Right lobe of liver (tissue), 6 donors: ENCODE data around the gene N4BP2L2. TPM values are rescaled to one million over a fixed set of nuclear protein-coding genes. Genes with fewer than 3 reads are reported as not detected.

Experiments used
- ATAC-seq, 4 donors: fragments of 200-7000 bp; cut with Tn5 transposase; one replicate each; pipeline ENCODE4 v1.9.1; 2020; ENCODE audit warnings: mild to moderate bottlenecking in 4 of 4, moderate library complexity in 4 of 4
- DNase-seq, 3 donors: peaks; one replicate each; pipeline ENCODE4 v3.0.0-alpha.2; 2020
- H3K27ac ChIP-seq, 3 donors: fragments of 200-600 bp; one replicate each; pipeline ENCODE4 v1.8.0; 2022
- H3K27me3 ChIP-seq, 2 donors: fragments of 200-600 bp; one replicate each; pipeline ENCODE4 v1.8.0; 2022
- H3K36me3 ChIP-seq, 4 donors: fragments of 200-600 bp; sonication (generic) in 1 of 4; one replicate each; pipeline versions ENCODE4 v1.5.1 to v1.8.0; 2017 to 2022; ENCODE audit warnings: control low read depth in 1 of 4
- H3K4me1 ChIP-seq, 4 donors: fragments of 200-600 bp; sonication (generic) in 1 of 4; one replicate each; pipeline versions ENCODE4 v1.5.1 to v1.8.0; 2017 to 2022; ENCODE audit warnings: control low read depth in 1 of 4
- H3K4me3 ChIP-seq, 3 donors: fragments of 200-600 bp; one replicate each; pipeline ENCODE4 v1.8.0; 2022
- H3K9me3 ChIP-seq, 4 donors: fragments of 200-600 bp; sonication (generic) in 1 of 4; one replicate each; pipeline versions ENCODE4 v1.5.1 to v1.8.0; 2017 to 2022; ENCODE audit warnings: control low read depth in 1 of 4
- POLR2A ChIP-seq: fragments of 450-650 bp; IDR thresholded peaks from one replicate; pipeline ENCODE4 v1.6.1; 2017; ENCODE audit warnings: antibody characterized with exemption, mild to moderate bottlenecking
- whole genome bisulfite sequencing: methylation state at CpG from one replicate; pipeline ENCODE4 v1.1.6; 2018; ENCODE audit warnings: low coverage, low lambda C conversion rate; ENCODE audit not compliant: insufficient coverage; ENCODE audit errors: missing lambda C conversion rate; 5-methylcytosine and 5-hydroxymethylcytosine counted together
- intact Hi-C, 2 donors: fragments of 100-400 bp; cut with DNase I; formaldehyde crosslinking; loops; one replicate each; pipeline versions ENCODE4 v1.11.2 to v1.14.1; 2022
- total RNA-seq, 6 experiments: library from RNA; depleted of rRNA in 2 of 6; stranded (reverse); fragments of >200 nt in 2 of 6; fragmentation: NEBNext Ultra II Directional in 3 of 6; extraction: Animal tissue kit (Norgen Biotek cat#: 25700) in 3 of 6; gene quantifications; one replicate each; pipeline versions ENCODE4 v1.1.0 to v1.2.4, GENCODE V29; 2016 to 2023
- TF ChIP-seq, protein P1 (sequence below), 4 donors: fragments of 200-600 bp in 3 of 4; fragments of 450-650 bp in 1 of 4; IDR thresholded peaks; one replicate each; pipeline versions ENCODE4 v1.5.1 to v1.8.0; 2016 to 2022; ENCODE audit warnings: antibody characterized with exemption in 4 of 4, mild to moderate bottlenecking in 2 of 4
- donor health status: DM: no; HTN: yes; CAD: no.
- donor health status: DM: no; HTN: no; CAD: no.
- donor health status: DM: no; HTN: no; CAD: no.
- donor health status: DM: no; HTN: yes; CAD: no.
- donor health status: DM: no; HTN: yes; CAD: no.

N4BP2L2 gene
- total RNA-seq, 6 experiments from 2014 or later = 48.8 to 99.7 (median 61.1) TPM

DNA sequence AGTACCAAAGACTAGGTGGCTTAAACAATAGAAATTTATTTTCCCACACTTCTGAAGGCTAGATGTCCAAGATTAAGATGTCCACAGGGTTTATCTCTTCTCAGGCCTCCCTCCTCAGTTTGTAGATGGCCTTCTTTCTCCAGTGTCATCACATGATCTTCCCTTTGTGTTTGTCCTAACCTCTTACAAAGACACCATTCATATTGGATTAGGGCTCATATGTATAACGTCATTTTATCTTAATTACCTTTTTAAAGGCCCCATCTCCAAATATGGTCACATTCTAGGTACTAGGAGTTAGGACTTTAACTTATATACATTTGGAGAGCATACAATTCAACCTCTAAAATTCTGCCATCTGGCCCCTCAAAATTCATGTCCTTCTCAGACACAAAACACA, 34.3 kb downstream of the N4BP2L2 start:
- peak in 3 of 4 donors; percentile 13 to 28 (median 25) for ATAC-seq
- intact Hi-C loops = no loop called here
- TF ChIP-seq, protein P1, sequence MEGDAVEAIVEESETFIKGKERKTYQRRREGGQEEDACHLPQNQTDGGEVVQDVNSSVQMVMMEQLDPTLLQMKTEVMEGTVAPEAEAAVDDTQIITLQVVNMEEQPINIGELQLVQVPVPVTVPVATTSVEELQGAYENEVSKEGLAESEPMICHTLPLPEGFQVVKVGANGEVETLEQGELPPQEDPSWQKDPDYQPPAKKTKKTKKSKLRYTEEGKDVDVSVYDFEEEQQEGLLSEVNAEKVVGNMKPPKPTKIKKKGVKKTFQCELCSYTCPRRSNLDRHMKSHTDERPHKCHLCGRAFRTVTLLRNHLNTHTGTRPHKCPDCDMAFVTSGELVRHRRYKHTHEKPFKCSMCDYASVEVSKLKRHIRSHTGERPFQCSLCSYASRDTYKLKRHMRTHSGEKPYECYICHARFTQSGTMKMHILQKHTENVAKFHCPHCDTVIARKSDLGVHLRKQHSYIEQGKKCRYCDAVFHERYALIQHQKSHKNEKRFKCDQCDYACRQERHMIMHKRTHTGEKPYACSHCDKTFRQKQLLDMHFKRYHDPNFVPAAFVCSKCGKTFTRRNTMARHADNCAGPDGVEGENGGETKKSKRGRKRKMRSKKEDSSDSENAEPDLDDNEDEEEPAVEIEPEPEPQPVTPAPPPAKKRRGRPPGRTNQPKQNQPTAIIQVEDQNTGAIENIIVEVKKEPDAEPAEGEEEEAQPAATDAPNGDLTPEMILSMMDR (IDR thresholded peaks at IDR 0.05) = no peak
- TF ChIP-seq POLR2A = no peak

GRCh38 chr13:32503727-32504126, 34.9 kb downstream of the N4BP2L2 start:
- Histone ChIP-seq H3K4me1 (peaks cover 0 to 15% (median 5%) of the 10 kb centered on the region in 4 donors), H3K9me3 (no peaks in the 10 kb centered on the region), H3K27me3 (no peaks in the 10 kb centered on the region), H3K27ac (peak overlapping the region in 1 of 3 donors; percentile 58), H3K4me3 (no peak overlapping the region), H3K36me3 (peaks cover 0 to 6% (median 0%) of the 10 kb centered on the region in 4 donors)
- 23% methylated on average over 5 of the region's 5 CpGs for WGBS
- intact Hi-C loops = no loop called here
- peak in 2 of 3 donors; percentile 29 to 58 for DNase-seq
- ATAC-seq = peak; percentile 72 to 89 (median 82)
- TF ChIP-seq, protein P1 (IDR thresholded peaks at IDR 0.05) = no peak
- TF ChIP-seq POLR2A = no peak

More for the DNA sequence above, 34.3 kb downstream of the N4BP2L2 start:
- no peaks in the 10 kb centered on the region for H3K9me3 ChIP-seq
- H3K27ac ChIP-seq = peak overlapping the region in 1 of 3 donors; percentile 58
- H3K4me1 ChIP-seq = peaks cover 0 to 15% (median 5%) of the 10 kb centered on the region in 4 donors
- WGBS = 62% methylated on average over 1 of the region's 1 CpG
- H3K4me3 ChIP-seq = no peak overlapping the region
- DNase-seq = no peak
- H3K36me3 ChIP-seq = peaks cover 0 to 10% (median 0%) of the 10 kb centered on the region in 4 donors
- no peaks in the 10 kb centered on the region for H3K27me3 ChIP-seq

- no peaks in the 10 kb centered on the region for H3K9me3 ChIP-seq
- H3K4me3 ChIP-seq = no peak overlapping the region
- intact Hi-C loops = no loop called here
- ATAC-seq (no peak), DNase-seq (no peak)
- H3K36me3 ChIP-seq = no peaks in the 10 kb centered on the region
- 96% methylated on average over 6 of the region's 6 CpGs for WGBS
- no peaks in the 10 kb centered on the region for H3K27me3 ChIP-seq
- peaks cover 0 to 15% (median 5%) of the 10 kb centered on the region in 4 donors for H3K4me1 ChIP-seq
- H3K27ac ChIP-seq = no peak overlapping the region
- TF ChIP-seq, protein P1 (IDR thresholded peaks at IDR 0.05) = no peak
- TF ChIP-seq POLR2A = no peak
Observed at GRCh38 chr13:32501064-32501463, 37.5 kb downstream of the N4BP2L2 start.

DNA sequence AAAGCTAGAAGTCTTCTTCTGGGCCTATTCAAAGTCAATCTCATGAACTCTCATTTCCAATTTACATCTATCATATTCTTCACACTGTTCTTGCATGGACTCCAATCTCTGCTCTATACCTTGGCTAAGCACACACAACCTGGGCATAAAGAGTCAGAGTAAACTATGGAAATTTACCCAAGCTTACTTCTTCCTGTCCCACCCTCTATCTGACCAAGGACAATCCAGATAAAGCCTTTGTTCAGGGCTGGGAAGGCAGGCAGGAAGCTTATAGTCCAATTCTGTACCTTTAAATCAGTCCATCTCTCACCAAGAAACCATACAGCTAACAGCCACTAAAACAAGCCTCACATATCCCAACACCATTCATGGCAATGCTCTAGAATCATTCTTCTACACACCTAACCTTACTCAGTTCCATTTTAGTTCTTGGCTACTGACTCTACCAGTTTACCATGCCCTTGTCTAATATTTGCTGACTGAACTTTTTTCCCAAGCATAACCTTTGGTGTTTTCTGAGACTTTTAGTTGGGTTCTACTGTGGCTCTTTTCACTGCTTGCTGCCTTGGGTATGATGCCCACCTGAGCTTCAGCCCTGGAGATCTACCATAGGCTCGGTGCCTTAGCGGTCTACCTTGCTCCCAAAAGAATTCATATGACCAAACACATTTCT, 38.9 kb downstream of the N4BP2L2 start:
- no peak overlapping the region for H3K27ac ChIP-seq
- H3K9me3 ChIP-seq = no peaks in the 10 kb centered on the region
- H3K4me3 ChIP-seq = no peak overlapping the region
- ATAC-seq (no peak), DNase-seq (no peak)
- intact Hi-C loops = no loop called here
- no peak for TF ChIP-seq POLR2A
- TF ChIP-seq, protein P1 (IDR thresholded peaks at IDR 0.05) = no peak
- 95% methylated on average over 2 of the region's 2 CpGs for WGBS
- no peaks in the 10 kb centered on the region for H3K27me3 ChIP-seq
- H3K36me3 ChIP-seq = no peaks in the 10 kb centered on the region
- H3K4me1 ChIP-seq = peaks cover 0 to 15% (median 5%) of the 10 kb centered on the region in 4 donors
